Measurements from ENCODE around the gene TLK2. TPM values are rescaled to one million over a fixed set of nuclear protein-coding genes. Genes with fewer than 3 reads are reported as not detected.

The TLK2 gene
- total and polyA plus RNA-seq, 8 donors: 6.2 to 19.3 (median 13.3) TPM

DNA sequence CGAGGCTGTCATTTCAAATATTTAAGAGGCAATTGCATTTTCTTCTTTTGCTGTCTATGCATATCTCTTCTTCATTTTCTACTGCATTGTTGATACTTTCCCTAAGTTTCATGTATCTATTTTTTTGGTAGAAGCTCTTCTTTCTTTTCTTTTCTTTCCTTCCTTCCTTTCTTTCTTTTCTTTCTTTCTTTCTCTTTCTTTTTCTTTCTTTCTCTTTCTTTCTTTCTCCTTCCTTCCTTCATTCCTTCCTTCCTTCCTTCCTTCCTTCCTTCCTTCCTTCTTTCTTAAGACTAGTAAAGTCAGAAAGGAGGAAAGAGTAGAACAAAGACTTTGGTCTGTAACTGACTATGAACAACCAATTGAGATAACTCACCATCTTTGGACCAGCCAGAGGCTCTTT lies 182.7 kb downstream of the TLK2 start:
- DNase-seq: no peak
- Histone ChIP-seq H3K4me1 (no peaks in the 10 kb centered on the region), H3K9me3 (no peaks in the 10 kb centered on the region), H3K4me3 (no peak overlapping the region), H3K27me3 (no peaks in the 10 kb centered on the region), H3K36me3 (no peaks in the 10 kb centered on the region), H3K27ac (no peak overlapping the region)
- TF ChIP-seq, protein P1, sequence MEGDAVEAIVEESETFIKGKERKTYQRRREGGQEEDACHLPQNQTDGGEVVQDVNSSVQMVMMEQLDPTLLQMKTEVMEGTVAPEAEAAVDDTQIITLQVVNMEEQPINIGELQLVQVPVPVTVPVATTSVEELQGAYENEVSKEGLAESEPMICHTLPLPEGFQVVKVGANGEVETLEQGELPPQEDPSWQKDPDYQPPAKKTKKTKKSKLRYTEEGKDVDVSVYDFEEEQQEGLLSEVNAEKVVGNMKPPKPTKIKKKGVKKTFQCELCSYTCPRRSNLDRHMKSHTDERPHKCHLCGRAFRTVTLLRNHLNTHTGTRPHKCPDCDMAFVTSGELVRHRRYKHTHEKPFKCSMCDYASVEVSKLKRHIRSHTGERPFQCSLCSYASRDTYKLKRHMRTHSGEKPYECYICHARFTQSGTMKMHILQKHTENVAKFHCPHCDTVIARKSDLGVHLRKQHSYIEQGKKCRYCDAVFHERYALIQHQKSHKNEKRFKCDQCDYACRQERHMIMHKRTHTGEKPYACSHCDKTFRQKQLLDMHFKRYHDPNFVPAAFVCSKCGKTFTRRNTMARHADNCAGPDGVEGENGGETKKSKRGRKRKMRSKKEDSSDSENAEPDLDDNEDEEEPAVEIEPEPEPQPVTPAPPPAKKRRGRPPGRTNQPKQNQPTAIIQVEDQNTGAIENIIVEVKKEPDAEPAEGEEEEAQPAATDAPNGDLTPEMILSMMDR (IDR thresholded peaks at IDR 0.05): no peak
- FAIRE-seq: no peak
- 97% methylated on average over 1 of the region's 1 CpG for WGBS, 2 donors
- intact Hi-C loops (cut with DNase I): no loop called here
- ATAC-seq: no peak

DNA sequence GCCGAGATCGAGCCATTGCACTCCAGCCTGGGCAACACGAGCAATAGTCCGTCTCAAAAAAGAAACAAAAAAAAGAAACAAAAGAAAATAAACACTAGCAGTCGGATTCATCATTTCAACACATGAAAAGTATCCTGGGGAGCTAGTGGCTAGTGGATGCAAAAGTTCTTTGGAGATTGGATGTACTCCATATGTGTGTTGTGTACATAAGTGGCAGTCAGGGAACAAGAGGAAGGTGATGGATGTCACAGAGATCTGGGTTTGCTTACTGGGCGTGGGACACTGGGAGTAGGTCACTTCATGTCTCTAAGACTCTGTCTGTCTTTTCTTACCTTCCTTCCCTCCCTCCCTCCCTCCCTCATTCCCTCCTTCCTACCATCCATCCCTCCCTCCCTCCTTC lies 184.2 kb downstream of the TLK2 start:
- TF ChIP-seq, protein P1 (IDR thresholded peaks at IDR 0.05): no peak
- Histone ChIP-seq H3K4me3 (no peak overlapping the region), H3K36me3 (no peaks in the 10 kb centered on the region), H3K9me3 (no peaks in the 10 kb centered on the region), H3K27me3 (no peaks in the 10 kb centered on the region), H3K4me1 (no peaks in the 10 kb centered on the region), H3K27ac (no peak overlapping the region)
- ATAC-seq: no peak
- intact Hi-C loops (cut with DNase I): no loop called here
- no peak for FAIRE-seq
- no peak for DNase-seq
- whole genome bisulfite sequencing, 2 donors: 68 to 85% methylated on average over 6 of the region's 6 CpGs

Other genes with a start within 250 kb of the TLK2 start
- not detected for gene EFCAB3, start 98.3 kb upstream of the TLK2 start, total RNA-seq
- not detected for gene EFCAB3, start 98.3 kb upstream of the TLK2 start, polyA plus RNA-seq
- 10 to 100 TPM in 1 of 6 donors, 1 to 10 TPM in 5; 4.6 to 11.0 (median 8.5) TPM for gene METTL2A, start 54.9 kb upstream of the TLK2 start, total RNA-seq
- 1 to 10 TPM; 4.0 to 4.9 TPM for gene METTL2A, start 54.9 kb upstream of the TLK2 start, polyA plus RNA-seq
- gene MRC2, start 148.8 kb downstream of the TLK2 start, total RNA-seq: 10 to 100 TPM in 2 of 6 donors, 1 to 10 TPM in 4; 1.6 to 25.4 (median 5.5) TPM
- gene MRC2, start 148.8 kb downstream of the TLK2 start, polyA plus RNA-seq: 1 to 10 TPM; 2.9 to 6.5 TPM